Measurements from ENCODE around the gene GPR132.
"Not testable (repeated sequence)": the region's sequence is repeated elsewhere in the genome, so short reads cannot be mapped to it uniquely, and the experiment has no call there.

The GPR132 gene

DNA sequence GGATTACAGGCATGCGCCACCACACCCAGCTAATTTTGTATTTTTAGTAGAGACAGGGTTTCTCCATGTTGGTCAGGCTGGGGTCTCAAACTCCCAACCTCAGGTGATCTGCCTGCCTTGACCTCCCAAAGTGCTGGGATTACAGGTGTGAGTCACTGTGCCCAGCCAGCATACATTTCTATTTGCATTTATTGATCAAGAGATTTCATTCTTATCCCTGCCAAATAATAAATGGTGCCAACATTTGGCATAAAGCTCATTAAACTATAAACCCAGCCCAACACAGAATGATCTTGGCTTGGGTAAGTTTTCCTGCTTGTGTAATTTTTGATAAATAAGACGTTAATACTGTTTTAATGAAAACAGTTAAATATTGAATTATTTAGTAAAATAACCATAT, 29.6 kb downstream of the GPR132 start:
- DNase-seq, result not testable (repeated sequence)

- DNase-seq, result no peak
These were observed 30.8 kb downstream of the GPR132 start for GRCh38 chr14:105034315-105035039.

- peak; percentile 24 for DNase-seq
These were observed 31.8 kb downstream of the GPR132 start for GRCh38 chr14:105033412-105033900.

DNA sequence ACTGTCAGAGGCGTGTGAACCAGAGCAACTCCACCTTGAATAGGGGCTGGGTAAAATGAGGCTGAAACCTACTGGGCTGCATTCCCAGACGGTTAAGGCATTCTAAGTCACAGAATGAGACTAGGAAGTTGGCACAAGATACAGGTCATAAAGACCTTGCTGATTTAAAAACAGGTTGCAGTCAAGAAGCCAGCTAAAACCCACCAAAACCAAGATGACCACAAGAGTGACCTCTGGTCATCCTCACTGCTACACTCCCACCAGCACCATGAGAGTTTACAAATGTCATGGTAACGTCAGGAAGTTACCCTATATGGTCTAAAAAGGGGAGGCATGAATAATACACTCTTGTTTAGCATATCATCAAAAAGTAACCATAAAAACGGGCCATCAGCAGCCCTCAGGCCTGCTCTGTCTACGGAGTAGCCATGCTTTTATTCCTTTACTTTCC, 32.8 kb downstream of the GPR132 start:
- DNase-seq, result not testable (repeated sequence)

DNA sequence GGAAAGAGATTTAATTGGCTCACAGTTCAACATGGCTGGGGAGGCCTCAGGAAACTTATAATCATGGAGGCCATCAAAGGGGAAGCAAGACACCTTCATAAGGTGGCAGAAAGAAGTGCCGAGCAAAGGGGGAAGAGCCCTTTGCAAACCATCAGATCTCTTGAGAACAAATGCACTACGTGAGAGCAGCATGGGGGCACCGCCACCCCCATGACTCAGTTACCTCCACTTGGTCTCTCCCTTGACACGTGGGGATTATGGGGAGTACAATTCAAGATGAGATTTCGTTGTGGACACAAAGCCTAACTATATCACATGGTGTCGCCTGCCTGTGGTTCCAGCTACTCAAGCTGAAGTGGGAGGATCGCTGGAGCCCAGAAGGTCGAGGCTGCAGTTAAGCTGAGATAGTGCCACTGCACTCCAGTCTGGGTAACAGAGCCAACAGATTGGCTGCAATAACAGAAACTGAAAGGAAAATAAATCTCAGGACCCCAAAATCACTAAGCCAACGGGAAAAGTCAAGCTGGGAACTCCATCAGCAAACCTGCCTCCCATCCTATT, 34.3 kb downstream of the GPR132 start:
- DNase-seq, result no peak

DNA sequence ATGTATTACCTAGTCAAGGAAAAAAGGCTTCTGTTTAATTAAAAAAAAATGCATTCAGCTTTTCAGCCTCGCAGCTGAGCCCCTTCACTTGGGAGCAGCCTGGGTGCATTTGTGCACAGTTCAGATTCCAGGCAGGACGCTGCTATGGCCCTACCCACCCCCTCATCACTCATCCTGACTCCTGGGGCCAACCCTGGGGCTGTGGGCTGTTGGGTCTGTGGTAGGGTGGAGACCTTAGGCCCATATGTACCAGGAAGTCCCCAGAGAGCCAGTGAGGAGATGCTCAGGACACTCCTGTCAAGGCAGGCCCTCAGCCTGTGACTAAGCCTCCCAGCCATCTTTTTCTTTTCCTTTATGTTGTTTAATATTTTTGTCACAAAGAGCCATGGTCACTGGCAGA, 35.0 kb downstream of the GPR132 start:
- no peak for DNase-seq

- no peak for DNase-seq
These were observed 35.8 kb downstream of the GPR132 start for GRCh38 chr14:105029402-105029801.

DNA sequence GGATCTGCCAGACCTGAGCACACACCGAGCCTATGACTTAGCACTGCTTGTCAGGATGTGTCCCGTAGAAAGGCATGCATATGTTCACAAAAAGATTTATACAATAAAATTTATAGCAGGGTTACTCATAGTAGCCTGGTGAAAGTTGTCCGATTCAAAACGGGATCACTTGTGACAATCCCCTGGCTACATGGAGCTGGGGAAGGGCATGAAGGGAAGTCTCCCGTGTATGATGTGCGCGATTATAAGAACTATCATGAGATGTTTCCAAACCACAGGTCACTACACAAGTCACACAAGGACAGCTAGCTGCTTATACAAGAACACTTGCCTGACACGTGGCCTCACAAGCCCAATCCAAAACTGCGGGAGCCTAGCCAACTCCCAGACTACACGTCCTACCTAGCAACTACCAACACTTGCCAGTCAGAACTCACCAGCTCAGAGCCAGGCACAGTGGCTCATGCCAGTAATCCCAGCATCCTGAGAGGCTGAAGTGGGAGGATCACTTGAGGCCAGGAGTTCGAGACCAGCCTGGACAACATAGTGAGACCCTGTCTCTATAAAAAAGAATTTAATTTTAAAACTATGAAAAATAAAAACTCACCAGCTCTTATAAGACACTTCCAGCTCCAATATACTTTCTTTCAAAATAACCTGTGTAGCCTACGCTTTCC, 36.8 kb downstream of the GPR132 start:
- DNase-seq, result no peak

GRCh38 chr14:105027718-105028117, 37.5 kb downstream of the GPR132 start:
- not testable (repeated sequence) for DNase-seq

- DNase-seq, result no peak
These were observed 38.2 kb downstream of the GPR132 start for GRCh38 chr14:105026802-105027563.

GRCh38 chr14:105026033-105026785, 39.0 kb downstream of the GPR132 start:
- no peak for DNase-seq

GRCh38 chr14:105025429-105025828, 39.8 kb downstream of the GPR132 start:
- no peak for DNase-seq

DNA sequence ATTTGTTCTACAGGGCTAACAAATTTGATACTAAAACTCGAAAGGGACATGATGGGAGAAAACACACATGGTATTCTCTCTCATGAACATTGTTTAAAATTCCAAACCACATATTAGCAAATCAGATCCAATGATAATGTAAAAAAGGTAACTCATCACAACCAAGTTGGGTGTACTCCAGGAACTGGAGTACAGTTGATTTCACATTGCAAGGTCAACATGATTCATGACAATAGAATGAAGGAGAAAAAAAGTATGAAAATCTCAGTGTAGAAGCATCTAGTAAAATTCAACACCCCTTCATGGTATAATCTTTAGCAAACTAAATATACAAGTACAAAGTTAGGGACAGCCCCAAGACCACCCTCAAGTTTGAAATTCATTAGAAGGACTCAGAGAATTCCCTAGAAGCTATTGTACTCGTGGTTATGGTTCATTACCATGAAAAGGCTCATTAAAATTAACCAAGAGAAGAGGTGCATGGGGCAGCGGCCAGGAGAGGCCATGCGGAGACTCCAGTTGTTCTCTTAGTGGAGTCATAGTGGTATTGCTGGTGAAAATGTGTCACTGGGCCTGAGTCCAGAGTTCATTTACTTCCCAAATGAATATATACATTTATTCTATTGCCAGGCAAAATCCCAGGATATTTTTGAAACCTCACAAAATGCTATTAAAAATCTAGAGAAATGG, 41.3 kb downstream of the GPR132 start:
- DNase-seq, result no peak

DNA sequence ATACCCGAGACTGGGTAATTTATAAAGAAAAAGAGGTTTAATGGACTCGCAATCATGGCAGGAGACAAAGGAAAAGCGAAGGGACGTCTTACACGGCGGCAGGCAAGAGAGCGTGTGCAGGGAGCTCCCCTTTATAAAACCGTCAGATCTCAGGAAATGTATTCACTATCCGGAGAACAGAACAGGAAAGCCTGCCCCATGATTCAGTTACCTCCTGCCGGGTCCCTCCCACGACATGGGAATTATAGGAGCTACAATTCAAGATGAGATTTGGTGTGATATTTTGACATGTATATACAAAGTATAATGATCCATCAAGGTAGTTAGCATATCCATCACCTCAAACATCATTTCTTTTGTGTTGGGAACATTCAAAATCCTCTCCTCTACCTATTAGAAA, 42.1 kb downstream of the GPR132 start:
- no peak for DNase-seq

DNA sequence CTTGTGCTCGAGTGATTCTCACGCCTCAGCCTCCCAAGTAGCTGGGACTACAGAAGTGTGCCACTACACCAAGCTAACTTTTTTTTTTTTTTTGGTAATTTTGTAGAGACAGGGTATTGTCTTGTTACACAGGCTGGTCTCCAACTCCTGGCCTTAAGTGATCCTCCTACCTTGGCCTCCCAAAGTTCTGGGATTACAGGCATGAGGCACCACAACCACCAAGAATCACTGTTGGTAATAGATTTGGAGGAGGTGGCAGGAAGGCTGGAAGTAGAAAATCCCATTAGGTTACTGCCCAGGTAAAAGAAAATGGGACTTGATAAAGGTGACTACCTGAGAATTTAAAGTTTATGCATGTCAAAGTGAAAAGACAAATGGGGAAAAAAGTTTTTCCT, 43.0 kb downstream of the GPR132 start:
- DNase-seq, result no peak

DNA sequence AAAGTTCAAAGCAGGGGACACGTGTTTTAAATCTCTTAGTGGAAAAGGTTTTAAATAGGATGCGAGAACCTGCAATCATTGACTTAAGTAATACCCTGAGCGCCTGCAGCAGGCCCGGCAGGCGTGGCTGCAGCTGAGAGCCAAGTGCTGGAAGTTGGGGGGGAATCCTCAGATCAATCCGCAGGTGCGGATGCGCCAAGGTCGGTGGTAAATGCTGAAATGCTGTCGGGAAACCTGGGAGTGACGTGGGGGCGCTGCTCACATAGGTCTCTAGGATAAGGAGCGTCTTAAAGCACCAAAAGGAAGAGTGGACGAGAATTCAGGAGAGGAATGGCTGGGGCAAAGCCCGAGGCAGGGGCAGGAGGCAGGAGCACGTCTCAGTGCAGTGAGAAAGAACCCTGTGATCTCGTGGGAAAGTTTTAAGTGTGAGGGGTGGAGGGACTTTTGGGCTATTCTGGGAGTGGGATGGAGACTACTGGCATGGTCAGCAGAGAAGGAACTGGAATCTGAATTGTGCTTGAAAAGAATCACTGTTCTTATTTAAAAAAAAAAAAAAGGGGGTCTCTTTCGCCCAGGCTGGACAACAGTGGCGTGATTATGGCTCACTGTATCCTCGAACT, 43.5 kb downstream of the GPR132 start:
- DNase-seq, result peak; percentile 58

DNA sequence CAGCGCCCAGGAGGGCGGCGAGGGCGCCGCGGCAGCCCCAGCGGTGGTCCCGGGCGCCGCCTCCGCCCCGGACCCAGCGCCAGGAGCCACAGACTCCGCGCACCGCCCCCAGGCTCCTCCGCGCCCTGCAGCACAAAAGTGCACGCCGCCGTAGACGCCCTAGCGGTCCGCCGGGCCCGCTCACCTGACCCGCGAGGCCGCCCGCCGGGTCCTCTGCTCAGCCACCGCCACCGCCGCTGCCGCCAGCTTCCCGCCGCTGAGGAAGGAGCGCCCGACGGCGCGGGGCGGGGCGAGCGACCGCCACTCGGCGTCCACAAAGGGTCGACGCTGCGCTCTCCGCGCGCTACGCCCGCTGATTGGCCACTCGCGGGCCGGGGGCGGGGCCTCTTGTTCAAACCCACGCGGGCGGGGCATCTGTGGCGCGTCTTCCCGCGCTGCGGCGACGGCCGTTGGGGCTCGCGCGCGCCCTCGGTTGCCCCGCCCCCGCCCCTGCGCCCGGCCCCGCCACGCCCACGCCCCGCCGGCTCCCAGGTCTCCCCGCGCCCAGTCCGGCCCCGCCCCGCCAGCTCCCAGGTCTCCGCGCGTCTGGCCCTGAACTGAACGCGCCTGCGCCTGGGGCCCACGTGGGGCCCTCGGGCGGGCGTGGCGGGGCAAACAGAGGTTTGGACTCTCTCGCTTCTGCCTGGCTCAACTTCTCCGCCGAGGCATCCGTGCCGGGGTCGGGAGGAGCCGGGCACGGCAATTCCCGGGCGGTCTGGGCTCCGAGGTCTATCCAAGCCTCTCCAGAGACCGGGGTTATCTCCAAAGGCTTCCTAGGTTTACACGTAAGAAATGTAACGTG, 44.2 kb downstream of the GPR132 start, which contains the start of gene CDCA4:
CDCA4 (minus strand) TSS at position 269 of the 841 bp plus-strand sequence. CDS start 9,154 bp downstream, outside the sequence.
- peak; percentile 99 for DNase-seq

DNA sequence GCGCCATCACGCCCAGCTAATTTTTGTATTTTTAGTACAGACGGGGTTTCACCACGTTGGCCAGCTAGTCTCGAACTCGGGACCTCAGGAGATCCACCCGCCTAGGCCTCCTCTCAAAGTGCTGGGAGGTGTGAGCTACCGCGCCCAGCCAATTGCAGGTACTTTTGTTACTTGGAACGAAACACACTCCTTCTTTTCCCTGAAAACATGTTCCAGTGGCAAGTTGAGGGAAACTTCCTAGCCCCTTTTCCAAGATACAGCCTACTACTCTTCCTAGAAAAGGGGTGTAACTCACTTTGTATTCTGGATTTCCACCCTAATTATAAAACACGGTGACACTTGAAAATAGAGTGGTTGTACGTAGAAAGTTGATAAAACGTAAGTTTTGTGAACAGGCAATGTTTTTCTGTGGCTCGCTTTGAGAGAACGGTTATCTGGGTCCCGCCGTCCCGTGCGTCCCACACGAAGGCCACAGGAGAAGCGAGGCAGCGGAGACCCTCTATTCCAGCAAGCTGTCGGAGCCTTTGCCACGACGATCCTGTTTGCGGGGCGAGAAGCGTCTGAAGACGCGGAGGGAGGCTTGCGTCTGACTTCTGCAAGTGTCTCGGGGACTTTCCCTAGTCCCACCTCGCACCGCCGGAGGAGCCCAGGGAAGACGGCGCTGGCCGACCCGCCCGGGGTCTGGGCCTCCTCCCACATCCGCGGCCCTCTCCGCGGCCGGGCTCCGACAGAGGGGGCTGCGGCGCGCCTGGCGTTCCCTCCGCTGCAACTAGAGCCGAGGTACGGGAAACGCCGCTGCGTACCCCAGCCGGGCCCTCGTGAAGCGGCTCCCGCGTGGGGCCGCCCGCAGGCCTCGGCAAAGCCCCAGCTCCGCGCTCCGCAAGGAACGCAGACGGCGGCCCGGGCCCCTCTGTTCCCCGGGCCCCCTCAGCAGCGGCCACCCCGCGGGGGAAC, 45.1 kb downstream of the GPR132 start:
- DNase-seq, result peak; percentile 58

DNA sequence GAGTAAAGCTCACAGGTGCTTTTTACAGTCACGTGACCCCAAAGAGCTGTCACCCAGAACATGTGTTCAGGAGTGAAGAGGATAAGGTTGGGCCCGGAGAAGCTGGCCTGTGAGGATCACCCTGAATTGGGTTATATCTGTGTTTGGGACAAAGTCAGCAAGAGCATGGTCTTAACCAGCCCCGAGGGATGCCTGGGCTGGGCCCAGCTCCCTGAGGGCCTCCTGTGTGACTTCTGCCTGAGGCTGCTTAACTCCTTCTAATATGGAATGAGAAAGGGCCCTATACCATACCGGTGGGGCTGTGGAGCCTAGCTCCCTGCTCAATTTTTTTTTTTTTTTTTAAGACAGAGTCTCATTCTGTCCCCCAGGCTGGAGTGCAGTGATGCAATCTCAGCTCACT, 46.8 kb downstream of the GPR132 start:
- no peak for DNase-seq
